Endothelial cell of umbilical vein (primary cell): ENCODE data around the gene SLIT2. TPM values are rescaled to one million over a fixed set of nuclear protein-coding genes. Genes with fewer than 3 reads are reported as not detected.

Source experiments
- BruUV-seq: library from RNA; stranded (reverse); fragments of 400-500 nt; replicated peaks from 2 replicates; lab custom pipeline; 2021; lab: Mats Ljungman, UMichigan
- CTCF ChIA-PET: fragments of 300-600, 350-600 bp; sonication (Branson Sonifier 250); formaldehyde crosslinking; loops from one replicate; lab custom pipeline; 2021; ENCODE audit warnings: antibody characterized with exemption, inconsistent platforms; lab: Charles Lee
- POLR2A ChIA-PET: fragments of 300-600, 350-600 bp; sonication (Branson Sonifier 250); formaldehyde crosslinking; loops from one replicate; lab custom pipeline; 2021; ENCODE audit warnings: antibody characterized with exemption, inconsistent platforms; lab: Charles Lee
- DNase-seq: peaks from one replicate; pipeline ENCODE4 v3.0.0-alpha.2; 2011; ENCODE audit warnings: low read depth, low spot score
- FAIRE-seq: peaks from 2 replicates; lab custom pipeline; 2011; peaks lifted over from hg19 to GRCh38; lab: Jason Lieb, UNC
- H2AFZ ChIP-seq: 2 replicates; pipeline ENCODE4 v1.6.0; 2012; ENCODE audit warnings: low read depth, low read length, control low read depth, inconsistent platforms
- H3K27ac ChIP-seq: 2 replicates; pipeline ENCODE4 v1.5.1; 2011; ENCODE audit warnings: low read depth, mild to moderate bottlenecking, control low read depth, low read length, moderate library complexity; ENCODE audit not compliant: insufficient read depth
- H3K27me3 ChIP-seq, 2 experiments: 2 replicates each; pipeline versions ENCODE4 v1.6.0 to v1.6.1; 2011; ENCODE audit warnings: low read length in 2 of 2, mixed read lengths in 1 of 2; ENCODE audit not compliant: control insufficient read depth in 2 of 2, insufficient read depth in 2 of 2
- H3K36me3 ChIP-seq, 2 experiments: 2 replicates in 1 of 2; 3 replicates in 1 of 2; pipeline ENCODE4 v1.5.1; 2011; ENCODE audit warnings: low read length in 2 of 2, mild to moderate bottlenecking in 1 of 2, moderate library complexity in 1 of 2; ENCODE audit not compliant: control insufficient read depth in 2 of 2, insufficient read depth in 2 of 2; ENCODE audit errors: extremely low read depth in 1 of 2
- H3K4me1 ChIP-seq: 3 replicates; pipeline ENCODE4 v1.5.1; 2011; ENCODE audit warnings: mild to moderate bottlenecking, low read length; ENCODE audit not compliant: control insufficient read depth, insufficient read depth; ENCODE audit errors: extremely low read depth
- H3K4me2 ChIP-seq: 2 replicates; pipeline ENCODE4 v1.6.1; 2011; ENCODE audit warnings: low read length, control low read depth, mixed read lengths; ENCODE audit not compliant: insufficient read depth
- H3K4me3 ChIP-seq, 3 experiments: fragments of 200-600 bp in 1 of 3; sonication (generic), shearing (Covaris generic) in 1 of 3; replicated peaks in 1 of 3; 2 replicates each; pipeline ENCODE4 v1.5.1; 2011 to 2016; ENCODE audit warnings: control low read depth in 3 of 3, low read length in 3 of 3, mild to moderate bottlenecking in 2 of 3, inconsistent platforms in 1 of 3, low read depth in 1 of 3, moderate library complexity in 1 of 3; ENCODE audit not compliant: insufficient read depth in 1 of 3
- H3K79me2 ChIP-seq: 2 replicates; pipeline ENCODE4 v1.6.0; 2012; ENCODE audit warnings: low read length, inconsistent platforms; ENCODE audit not compliant: control insufficient read depth, insufficient read depth
- H3K9ac ChIP-seq: replicated peaks from 2 replicates; pipeline ENCODE3; 2011; ENCODE audit warnings: low read length, control low read depth; ENCODE audit not compliant: insufficient read depth; ENCODE audit errors: extremely low read depth
- H3K9me1 ChIP-seq: replicated peaks from 3 replicates; pipeline ENCODE4 v1.6.0; 2011; ENCODE audit warnings: mild to moderate bottlenecking, low read length; ENCODE audit not compliant: control insufficient read depth, insufficient read depth; ENCODE audit errors: extremely low read depth
- H3K9me3 ChIP-seq: replicated peaks from 2 replicates; pipeline ENCODE4 v1.5.1; 2012; ENCODE audit warnings: low read length, inconsistent platforms; ENCODE audit not compliant: control insufficient read depth, insufficient read depth
- H4K20me1 ChIP-seq: replicated peaks from 2 replicates; pipeline ENCODE3; 2011; ENCODE audit warnings: mild to moderate bottlenecking, low read length; ENCODE audit not compliant: control insufficient read depth, insufficient read depth; ENCODE audit errors: extremely low read depth
- CTCF ChIP-seq, 2 donors: IDR thresholded peaks; 1 replicate in 1 of 2; 2 replicates in 1 of 2; pipeline ENCODE4 v1.5.1; 2011; ENCODE audit warnings: low read length in 2 of 2, mild to moderate bottlenecking in 2 of 2, moderate library complexity in 2 of 2, control low read depth in 1 of 2, inconsistent platforms in 1 of 2, low read depth in 1 of 2; ENCODE audit not compliant: insufficient read depth in 1 of 2; ENCODE audit errors: extremely low read depth in 1 of 2
- EZH2 ChIP-seq: IDR thresholded peaks from 2 replicates; pipeline ENCODE4 v1.6.1; 2012; ENCODE audit warnings: borderline replicate concordance, low read depth, mild to moderate bottlenecking, moderate library complexity, low read length, inconsistent platforms; ENCODE audit not compliant: severe bottlenecking
- FOS ChIP-seq: IDR thresholded peaks from 2 replicates; pipeline ENCODE4 v1.6.1; 2011; ENCODE audit warnings: mild to moderate bottlenecking, low read length, moderate library complexity, borderline replicate concordance; ENCODE audit not compliant: insufficient read depth
- GATA2 ChIP-seq: IDR thresholded peaks from 2 replicates; pipeline ENCODE4 v1.7.0; 2011; ENCODE audit warnings: low read depth, mild to moderate bottlenecking, moderate library complexity, mixed read lengths, low read length; ENCODE audit not compliant: insufficient read length, insufficient read depth
- JUN ChIP-seq: IDR thresholded peaks from 2 replicates; pipeline ENCODE4 v1.6.1; 2011; ENCODE audit warnings: borderline replicate concordance, low read depth; ENCODE audit not compliant: insufficient read length, insufficient read depth
- MAX ChIP-seq: IDR thresholded peaks from 2 replicates; pipeline ENCODE4 v1.6.1; 2011; ENCODE audit not compliant: insufficient read depth, insufficient read length
- MYC ChIP-seq: IDR thresholded peaks from one replicate; pipeline ENCODE4 v1.6.1; 2011; ENCODE audit warnings: mild to moderate bottlenecking, low read depth, low read length
- POLR2A ChIP-seq: IDR thresholded peaks from 2 replicates; pipeline ENCODE4 v1.6.1; 2012; ENCODE audit warnings: low read depth, mild to moderate bottlenecking, control low read depth, low read length
- POLR2AphosphoS5 ChIP-seq: IDR thresholded peaks from 2 replicates; pipeline ENCODE4 v1.6.1; 2012; ENCODE audit warnings: low read depth, mild to moderate bottlenecking, control low read depth, low read length, moderate library complexity; ENCODE audit not compliant: insufficient read depth
- dilution Hi-C: fragments of 300-500 bp; cut with MboI; formaldehyde crosslinking; loops from one replicate; pipeline ENCODE4 v1.15.0; 2019; ENCODE audit warnings: low sequenced_read_pairs; ENCODE audit not compliant: extremely low pct_ligation_motif_present
- intact Hi-C: fragments of 100-400 bp; cut with micrococcal nuclease; formaldehyde crosslinking; loops from one replicate; pipeline ENCODE4 v1.10.0; 2022
- polyA plus RNA-seq, 4 experiments: library from polyadenylated mRNA; depleted of rRNA in 3 of 4; stranded (reverse) in 3 of 4; unstranded in 1 of 4; fragments of >200 nt; gene quantifications; 2 replicates each; pipeline versions ENCODE4 v1.2.1 to v1.2.3, GENCODE V29; 2011 to 2012; ENCODE audit warnings: missing spikeins in 1 of 4
- total RNA-seq: library from RNA; stranded (reverse); gene quantifications from 2 replicates; pipeline ENCODE4 v1.2.3, GENCODE V29; 2021

The SLIT2 gene
- total and polyA plus RNA-seq, 2 donors (not counting 3 experiments of a cell fraction or from before 2014, with no cell fraction given), result 9.3 to 22.2 TPM

- Histone ChIP-seq H4K20me1 (no peaks in the 10 kb centered on the region), H3K4me3 (no peak overlapping the region), H3K4me2 (peak overlapping the region; percentile 43), H3K79me2 (no peaks in the 10 kb centered on the region), H3K27me3 (no peaks in the 10 kb centered on the region), H3K36me3 (no peaks in the 10 kb centered on the region), H3K4me1 (peaks cover 33% of the 10 kb centered on the region), H3K9ac (no peak overlapping the region), H3K9me1 (no peaks in the 10 kb centered on the region), H3K27ac (no peak overlapping the region), H3K9me3 (no peaks in the 10 kb centered on the region), H2AFZ (no peak overlapping the region)
- no peak for FAIRE-seq
- POLR2A ChIA-PET, result no interaction called here
- TF ChIP-seq GATA2 (no peak), FOS (no peak), MAX (no peak), EZH2 (no peak)
- intact Hi-C loops, result loop anchor here (2.0 kb wide), 1 partner anchor 33 kb away; no protein-coding TSS in a partner anchor
- dilution Hi-C loops, result no loop called here
- no peak for DNase-seq
- no TSS peak for BruUV-seq
- CTCF ChIA-PET, result interaction anchor here (1.7 kb wide), 1 partner anchor 36 kb away, joined by 3 read pairs; no protein-coding TSS in a partner anchor
Measured at GRCh38 chr4:20289782-20290181, 38.1 kb downstream of the SLIT2 start.

GRCh38 chr4:20292739-20293138 is 41.0 kb downstream of the SLIT2 start:
- dilution Hi-C loops (no loop called here), intact Hi-C loops (no loop called here)
- Histone ChIP-seq H3K4me2 (no peak overlapping the region), H3K27me3 (no peaks in the 10 kb centered on the region), H3K36me3 (no peaks in the 10 kb centered on the region), H3K9me3 (no peaks in the 10 kb centered on the region), H3K79me2 (no peaks in the 10 kb centered on the region), H4K20me1 (no peaks in the 10 kb centered on the region), H3K4me3 (no peak overlapping the region), H3K27ac (no peak overlapping the region), H3K9me1 (no peaks in the 10 kb centered on the region), H2AFZ (no peak overlapping the region), H3K9ac (no peak overlapping the region), H3K4me1 (peaks cover 20% of the 10 kb centered on the region)
- BruUV-seq, result no TSS peak
- DNase-seq (no peak), FAIRE-seq (no peak)
- CTCF ChIA-PET, result interaction anchor here (1.0 to 1.2 kb wide), 3 partner anchors 8 to 45 kb away, joined by 3 to 4 read pairs (median 3); no protein-coding TSS in a partner anchor
- TF ChIP-seq MAX (no peak), POLR2AphosphoS5 (no peak), FOS (no peak), CTCF (IDR thresholded peaks at IDR 0.05; ENCODE audit: extremely low read depth in 1 of 2, insufficient read depth in 1 of 2, low read depth in 1 of 2, low read length in 2 of 2) (no peak), GATA2 (no peak), EZH2 (no peak), POLR2A (no peak), MYC (no peak), JUN (no peak)
- POLR2A ChIA-PET, result no interaction called here
